ENCODE results near the gene TPD52L2.

TPD52L2 gene

GRCh38 chr20:63931735-63932134 lies 66.7 kb downstream of the TPD52L2 start:
- TF ChIP-seq CTCF (IDR thresholded peaks at IDR 0.05): no peak

GRCh38 chr20:63932606-63933160 lies 67.6 kb downstream of the TPD52L2 start:
- no peak for TF ChIP-seq CTCF (IDR thresholded peaks at IDR 0.05)

- no peak for TF ChIP-seq CTCF (IDR thresholded peaks at IDR 0.05)
Observed at GRCh38 chr20:63933646-63934045, 68.6 kb downstream of the TPD52L2 start.

GRCh38 chr20:63934271-63935068 lies 69.4 kb downstream of the TPD52L2 start:
- TF ChIP-seq CTCF (IDR thresholded peaks at IDR 0.05): peak; percentile 19; the same call in 1 of the 2 replicates

- no peak for TF ChIP-seq CTCF (IDR thresholded peaks at IDR 0.05)
Observed at GRCh38 chr20:63935447-63935846, 70.4 kb downstream of the TPD52L2 start.

- no peak for TF ChIP-seq CTCF (IDR thresholded peaks at IDR 0.05)
Observed at GRCh38 chr20:63937596-63937995, 72.5 kb downstream of the TPD52L2 start.

GRCh38 chr20:63939061-63939935 lies 74.2 kb downstream of the TPD52L2 start:
- TF ChIP-seq CTCF (IDR thresholded peaks at IDR 0.05): no peak
